HG03039 (cell line): ENCODE data around the gene VPS35.

ENCODE experiments used
- ATAC-seq: cut with Tn5 transposase; IDR thresholded peaks from one replicate; pipeline ENCODE4 v1.9.1; 2021; ENCODE audit warnings: mild to moderate bottlenecking, moderate library complexity; ENCODE audit not compliant: unreplicated experiment

Gene VPS35

GRCh38 chr16:46620266-46621005 is 68.5 kb downstream of the VPS35 start:
- ATAC-seq = peak; percentile 5

GRCh38 chr16:46618516-46618915 is 70.5 kb downstream of the VPS35 start:
- no peak for ATAC-seq

DNA sequence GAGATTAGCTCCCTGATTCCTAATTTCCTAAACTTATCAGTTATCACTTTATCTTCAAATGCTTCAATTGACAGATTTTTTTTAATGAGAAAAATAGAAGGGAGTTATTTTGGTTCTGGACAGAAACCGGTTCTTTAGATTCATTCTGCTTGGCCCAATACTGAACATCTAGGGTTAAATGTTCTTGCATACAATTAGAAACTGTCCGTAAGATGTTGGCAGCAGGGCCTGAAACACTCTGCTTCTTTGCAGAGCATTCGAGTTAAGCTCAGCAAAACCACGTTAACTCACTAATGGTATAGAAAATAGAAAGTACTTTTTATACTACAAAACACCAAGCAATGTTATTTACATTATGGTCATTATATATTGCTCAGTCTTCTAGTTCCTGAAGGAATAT is 75.0 kb downstream of the VPS35 start:
- ATAC-seq = no peak

DNA sequence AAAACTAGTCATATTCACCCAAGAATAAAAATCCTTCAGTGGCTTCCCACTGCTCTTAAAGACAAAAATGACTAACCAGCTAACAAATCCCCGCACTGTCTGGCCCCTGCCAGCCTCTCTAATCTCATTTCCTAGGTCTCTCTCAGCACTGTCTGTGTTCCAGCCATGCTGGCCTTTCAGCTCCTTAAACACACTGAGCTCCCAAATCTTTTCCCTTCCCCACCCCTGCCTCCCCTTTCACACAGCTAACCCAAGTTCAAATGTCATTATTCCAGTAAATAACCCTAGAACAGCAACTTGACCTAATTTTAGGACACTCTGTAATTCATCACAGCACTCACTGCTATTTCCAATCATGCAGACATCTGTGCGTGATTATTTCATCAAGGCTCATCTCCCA is 75.6 kb downstream of the VPS35 start:
- no peak for ATAC-seq

DNA sequence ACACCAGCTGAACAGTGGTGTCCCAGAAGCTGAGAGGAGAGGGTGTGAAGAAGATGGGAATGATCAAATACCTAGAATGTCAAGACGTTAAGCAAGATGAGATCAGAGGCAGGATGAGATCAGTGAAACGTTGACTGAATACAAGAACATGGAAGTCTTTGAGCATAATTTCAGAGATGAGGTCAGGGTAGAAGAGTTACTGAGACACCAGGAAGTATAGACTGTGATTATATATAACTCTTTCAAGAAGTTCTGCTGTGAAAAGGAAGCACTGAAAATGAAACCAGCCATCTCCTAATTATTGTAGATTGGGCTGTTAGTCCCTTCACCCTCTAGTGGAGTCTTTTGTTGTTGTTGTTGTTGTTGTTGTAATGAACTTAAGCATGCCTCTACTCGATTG is 76.9 kb downstream of the VPS35 start:
- ATAC-seq = peak; percentile 71

- ATAC-seq = no peak
These were observed 81.4 kb downstream of the VPS35 start for GRCh38 chr16:46607529-46607928.

- no peak for ATAC-seq
These were observed 82.7 kb downstream of the VPS35 start for GRCh38 chr16:46606231-46606630.
